Measurements from ENCODE around the gene JMJD8.
"Not testable (repeated sequence)": the region's sequence is repeated elsewhere in the genome, so short reads cannot be mapped to it uniquely, and the experiment has no call there.

Gene JMJD8

GRCh38 chr16:721765-722540 is 37.8 kb upstream of the JMJD8 start:
- DNase-seq, result no peak

GRCh38 chr16:720990-721764 is 37.0 kb upstream of the JMJD8 start, which contains the start of gene ANTKMT:
Gene ANTKMT, plus strand, starts transcription at chr16:721146. Its CDS starts 129 bp downstream, at chr16:721275.
- no peak for DNase-seq

- no peak for DNase-seq
Observed at GRCh38 chr16:720447-720989, 36.4 kb upstream of the JMJD8 start.

GRCh38 chr16:719815-720446 is 35.8 kb upstream of the JMJD8 start:
- DNase-seq, result no peak

- no peak for DNase-seq
Observed at GRCh38 chr16:718922-719321, 34.8 kb upstream of the JMJD8 start.

- no peak for DNase-seq
Observed at GRCh38 chr16:718389-718788, 34.3 kb upstream of the JMJD8 start.

- DNase-seq, result no peak
Observed at GRCh38 chr16:717450-718245, 33.5 kb upstream of the JMJD8 start.

GRCh38 chr16:716768-717325 is 32.7 kb upstream of the JMJD8 start:
- no peak for DNase-seq

GRCh38 chr16:716200-716568 is 32.0 kb upstream of the JMJD8 start:
- no peak for DNase-seq

- no peak for DNase-seq
Observed at GRCh38 chr16:715477-716199, 31.5 kb upstream of the JMJD8 start.

GRCh38 chr16:714558-715476 is 30.7 kb upstream of the JMJD8 start, which contains the start of gene METRN:
Gene METRN, plus strand, starts transcription at chr16:715118. Its CDS starts 172 bp downstream, at chr16:715290.
- DNase-seq, result no peak

GRCh38 chr16:714079-714478 is 29.9 kb upstream of the JMJD8 start:
- DNase-seq, result no peak

GRCh38 chr16:712740-713250 is 28.7 kb upstream of the JMJD8 start:
- DNase-seq, result not testable (repeated sequence)

GRCh38 chr16:711548-712320 is 27.6 kb upstream of the JMJD8 start:
- no peak for DNase-seq

- no peak for DNase-seq
Observed at GRCh38 chr16:711084-711483, 26.9 kb upstream of the JMJD8 start.

- DNase-seq, result no peak
Observed at GRCh38 chr16:710500-711075, 26.5 kb upstream of the JMJD8 start.

GRCh38 chr16:709566-710499 is 25.7 kb upstream of the JMJD8 start:
- no peak for DNase-seq

GRCh38 chr16:708959-709358 is 24.8 kb upstream of the JMJD8 start:
- no peak for DNase-seq

Data from cortex of kidney (tissue), 1 donor.